NB4 (cell line): Measurements from ENCODE around the gene PCNX2.

Source experiments
- DNase-seq: peaks from one replicate; pipeline ENCODE4 v3.0.0; 2010; ENCODE audit warnings: low read depth
- H3K4me3 ChIP-seq: one replicate; pipeline ENCODE4 v1.5.1; 2011; ENCODE audit warnings: mild to moderate bottlenecking, low read depth, low read length, moderate library complexity
- MYC ChIP-seq: IDR thresholded peaks from 2 replicates; pipeline ENCODE4 v1.6.1; 2011; ENCODE audit warnings: low read depth, low read length
- POLR2A ChIP-seq: IDR thresholded peaks from 2 replicates; pipeline ENCODE4 v1.6.1; 2011; ENCODE audit warnings: mild to moderate bottlenecking; ENCODE audit not compliant: insufficient read length; ENCODE audit errors: extremely low read depth
- TF ChIP-seq, protein P1 (sequence below): IDR thresholded peaks from one replicate; pipeline ENCODE4 v1.5.1; 2012; ENCODE audit warnings: low read depth, low read length
- TF ChIP-seq, protein P2 (sequence below): IDR thresholded peaks from 2 replicates; pipeline ENCODE4 v1.6.1; 2011; ENCODE audit warnings: low read depth, low read length

The PCNX2 gene

DNA sequence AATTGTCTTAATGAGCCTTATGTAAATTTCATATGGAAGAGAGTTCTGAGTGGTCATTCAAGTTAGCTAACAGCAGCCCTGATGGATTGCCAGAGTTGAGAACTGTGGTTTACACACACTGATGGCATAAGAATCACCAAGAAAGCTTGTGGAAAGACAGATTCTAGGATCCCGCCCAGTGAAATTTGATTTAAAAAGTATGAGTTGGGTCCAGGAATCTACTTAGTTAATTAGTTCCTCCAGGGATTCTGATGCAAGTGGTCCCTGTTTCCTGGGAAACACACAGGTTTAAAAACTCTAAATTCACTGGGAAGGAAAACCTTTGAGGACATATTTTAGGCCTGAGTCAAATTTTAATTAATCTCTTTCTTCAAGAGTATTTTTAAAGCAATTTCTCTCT, 200.8 kb downstream of the PCNX2 start:
- no peak for DNase-seq
- TF ChIP-seq POLR2A (no peak), MYC (no peak)
- TF ChIP-seq, protein P1, sequence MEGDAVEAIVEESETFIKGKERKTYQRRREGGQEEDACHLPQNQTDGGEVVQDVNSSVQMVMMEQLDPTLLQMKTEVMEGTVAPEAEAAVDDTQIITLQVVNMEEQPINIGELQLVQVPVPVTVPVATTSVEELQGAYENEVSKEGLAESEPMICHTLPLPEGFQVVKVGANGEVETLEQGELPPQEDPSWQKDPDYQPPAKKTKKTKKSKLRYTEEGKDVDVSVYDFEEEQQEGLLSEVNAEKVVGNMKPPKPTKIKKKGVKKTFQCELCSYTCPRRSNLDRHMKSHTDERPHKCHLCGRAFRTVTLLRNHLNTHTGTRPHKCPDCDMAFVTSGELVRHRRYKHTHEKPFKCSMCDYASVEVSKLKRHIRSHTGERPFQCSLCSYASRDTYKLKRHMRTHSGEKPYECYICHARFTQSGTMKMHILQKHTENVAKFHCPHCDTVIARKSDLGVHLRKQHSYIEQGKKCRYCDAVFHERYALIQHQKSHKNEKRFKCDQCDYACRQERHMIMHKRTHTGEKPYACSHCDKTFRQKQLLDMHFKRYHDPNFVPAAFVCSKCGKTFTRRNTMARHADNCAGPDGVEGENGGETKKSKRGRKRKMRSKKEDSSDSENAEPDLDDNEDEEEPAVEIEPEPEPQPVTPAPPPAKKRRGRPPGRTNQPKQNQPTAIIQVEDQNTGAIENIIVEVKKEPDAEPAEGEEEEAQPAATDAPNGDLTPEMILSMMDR = no peak
- TF ChIP-seq, protein P2, sequence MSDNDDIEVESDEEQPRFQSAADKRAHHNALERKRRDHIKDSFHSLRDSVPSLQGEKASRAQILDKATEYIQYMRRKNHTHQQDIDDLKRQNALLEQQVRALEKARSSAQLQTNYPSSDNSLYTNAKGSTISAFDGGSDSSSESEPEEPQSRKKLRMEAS = no peak

DNA sequence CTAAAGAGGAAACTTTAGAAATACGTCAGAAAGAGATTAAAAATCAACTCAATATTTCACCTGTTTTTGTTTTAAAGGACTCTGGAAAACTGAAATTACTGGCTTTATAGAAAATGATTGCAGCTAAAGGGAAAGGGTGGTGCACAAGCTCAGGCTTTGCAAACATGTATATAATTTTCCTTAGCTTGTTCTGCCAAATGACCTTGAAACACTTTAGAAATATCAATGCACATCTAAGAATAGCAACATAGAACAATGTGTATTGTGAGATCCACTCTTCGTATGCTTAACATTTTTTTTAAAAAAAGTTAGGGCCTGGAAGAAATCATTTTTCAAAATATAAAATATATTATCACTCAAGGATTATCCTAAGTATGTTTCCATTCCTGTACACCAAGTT, 201.3 kb downstream of the PCNX2 start:
- H3K4me3 ChIP-seq = no peak overlapping the region
- TF ChIP-seq, protein P1 = no peak
- TF ChIP-seq, protein P2 = no peak
- TF ChIP-seq MYC (no peak), POLR2A (no peak)
- no peak for DNase-seq

More for the DNA sequence above, 200.8 kb downstream of the PCNX2 start:
- H3K4me3 ChIP-seq = no peak overlapping the region

DNA sequence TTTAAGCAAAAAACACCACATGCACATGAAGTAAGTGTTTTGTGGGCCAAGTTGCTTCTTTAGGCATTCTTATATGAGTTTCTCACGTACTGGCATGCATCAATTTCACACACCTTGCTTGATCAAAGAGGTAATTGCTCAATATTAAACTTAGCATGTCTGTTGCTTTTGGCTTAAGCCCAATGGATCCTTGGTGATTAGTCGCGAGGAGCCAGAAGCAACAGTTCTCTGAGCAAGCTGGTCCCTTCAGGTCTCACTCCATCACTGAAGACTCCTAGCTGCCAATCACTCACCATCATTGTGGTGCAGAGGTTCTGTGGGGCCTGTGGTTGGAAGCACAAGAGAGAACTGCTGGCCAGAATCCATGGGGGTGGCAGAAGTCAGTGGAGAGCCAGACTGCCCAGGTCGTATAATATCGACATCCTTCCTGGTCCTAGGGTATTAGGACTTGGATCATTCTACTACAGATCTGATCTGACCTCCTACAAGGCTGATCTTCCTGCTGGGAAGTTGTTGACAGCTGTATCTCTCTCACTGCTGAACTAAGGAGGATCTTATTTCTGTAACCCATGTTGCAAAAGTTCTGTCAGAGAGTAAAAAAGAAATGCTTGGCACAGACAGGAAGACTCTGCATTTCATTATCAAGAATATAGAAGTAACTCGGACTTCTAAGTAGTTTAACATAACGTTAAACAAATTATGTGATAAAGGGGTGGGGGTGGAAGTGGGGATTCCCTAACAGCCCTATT, 204.6 kb downstream of the PCNX2 start:
- H3K4me3 ChIP-seq = no peak overlapping the region
- TF ChIP-seq, protein P2 = no peak
- TF ChIP-seq, protein P1 = no peak
- TF ChIP-seq MYC (no peak), POLR2A (no peak)
- DNase-seq = no peak

DNA sequence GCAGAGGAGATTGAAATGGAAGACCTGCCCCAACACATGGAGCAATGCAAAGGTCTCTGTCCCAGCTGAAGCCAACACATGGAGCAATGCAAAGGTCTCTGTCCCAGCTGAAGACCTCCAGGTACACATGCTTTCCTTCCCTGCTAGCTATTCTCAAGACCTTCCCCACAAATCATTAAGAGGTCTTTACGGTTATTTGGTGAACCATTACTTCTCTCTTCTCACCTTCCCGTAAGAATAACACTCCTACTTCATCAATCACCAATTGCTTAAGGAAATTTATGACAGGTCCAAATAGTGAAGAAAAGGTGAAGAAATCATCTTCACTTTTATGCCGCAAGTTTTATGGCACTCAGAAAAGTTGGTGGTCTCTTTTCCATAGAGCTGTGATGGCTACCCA, 206.3 kb downstream of the PCNX2 start:
- no peak overlapping the region for H3K4me3 ChIP-seq
- TF ChIP-seq POLR2A = no peak
- DNase-seq = no peak

DNA sequence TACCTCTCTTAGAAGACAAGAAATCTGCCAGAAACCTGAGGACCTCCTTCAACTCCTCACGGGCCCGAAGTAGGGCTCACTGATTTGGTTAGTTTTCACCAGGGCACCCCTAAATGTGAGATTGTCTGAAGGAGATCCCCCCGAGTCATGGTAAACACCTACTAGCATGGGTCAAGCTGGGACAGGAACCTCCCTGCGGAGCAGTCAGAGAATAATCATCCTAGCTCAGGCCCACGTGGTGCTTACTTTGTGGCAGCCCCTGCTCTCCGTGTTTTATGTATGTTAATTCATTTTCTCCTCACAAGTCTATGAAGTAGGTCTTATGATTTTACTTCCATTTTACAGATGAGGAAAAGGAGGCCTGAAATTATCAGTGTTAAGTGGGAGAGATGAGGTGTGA, 206.9 kb downstream of the PCNX2 start:
- TF ChIP-seq, protein P1 = no peak
- TF ChIP-seq, protein P2 = no peak
- TF ChIP-seq MYC = no peak
- TF ChIP-seq POLR2A = no peak

DNA sequence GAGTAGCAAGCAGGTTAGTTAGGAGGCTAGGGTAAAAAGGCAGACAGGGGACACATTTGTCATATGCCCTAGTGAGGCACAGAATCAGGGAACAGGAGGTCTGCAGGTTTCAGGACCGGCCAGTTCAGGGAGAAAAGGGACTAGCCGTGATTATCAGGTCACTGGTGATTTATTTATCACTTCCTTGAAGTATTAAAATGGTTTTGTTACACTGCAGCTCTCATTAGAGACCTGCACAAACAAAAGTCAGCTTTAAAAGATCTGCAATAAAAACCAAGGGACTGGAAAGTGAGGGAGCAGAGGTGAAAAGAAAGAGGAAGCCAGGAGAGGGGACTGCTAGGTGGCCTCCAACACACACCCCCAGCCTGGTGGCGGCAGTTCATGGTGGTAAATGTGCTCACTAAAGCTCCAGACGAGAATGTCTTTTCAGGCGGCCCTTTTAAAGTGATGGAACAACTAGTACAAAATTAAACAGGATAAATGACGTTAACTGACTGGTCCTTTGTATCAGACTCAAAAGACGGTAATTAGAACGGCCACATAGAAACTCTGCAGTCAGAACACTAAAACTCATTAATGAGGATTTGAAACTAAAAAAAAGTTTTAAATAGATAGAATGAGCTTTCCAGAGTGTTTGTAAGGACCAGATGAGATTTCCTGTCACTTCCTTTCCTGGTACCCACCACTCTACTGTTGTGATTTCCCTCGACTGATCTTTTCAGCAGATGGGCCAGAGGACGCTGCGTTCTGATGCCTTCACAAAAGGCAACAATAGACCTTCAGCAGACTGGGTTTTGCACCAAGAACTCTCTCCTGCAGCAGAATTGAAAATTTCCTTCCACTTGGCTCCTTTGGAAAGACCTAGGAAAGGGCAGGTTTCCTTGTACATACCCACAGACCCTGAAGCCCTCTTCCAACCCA, 208.3 kb downstream of the PCNX2 start:
- no peak overlapping the region for H3K4me3 ChIP-seq
- peak; percentile 22 for DNase-seq
- TF ChIP-seq, protein P1 = no peak
- TF ChIP-seq POLR2A (no peak), MYC (no peak)
- TF ChIP-seq, protein P2 = no peak

More for the DNA sequence above, 206.9 kb downstream of the PCNX2 start:
- DNase-seq = no peak
- no peak overlapping the region for H3K4me3 ChIP-seq
